ENCODE measurements around the gene STAG2.

DNA sequence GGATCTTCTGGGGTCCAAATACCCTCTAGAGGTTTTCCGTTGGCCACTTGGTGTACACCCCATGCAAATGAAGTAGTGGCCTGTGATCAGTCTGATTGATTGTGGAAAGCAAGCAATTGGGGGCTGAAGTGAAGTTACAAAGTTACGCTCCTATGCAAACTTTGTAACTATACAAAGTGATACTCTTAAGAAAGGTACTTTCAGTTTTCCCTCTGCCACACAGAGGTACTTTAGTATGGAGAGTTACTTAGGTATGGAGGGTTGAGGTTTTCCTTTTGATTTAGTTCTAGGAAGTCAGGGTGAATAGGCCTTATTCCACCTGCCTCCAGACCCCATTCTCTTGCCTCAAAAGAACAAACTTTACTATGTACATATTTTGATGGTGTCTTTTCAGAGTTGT is 28.7 kb downstream of the STAG2 start:
- TF ChIP-seq, protein P1, sequence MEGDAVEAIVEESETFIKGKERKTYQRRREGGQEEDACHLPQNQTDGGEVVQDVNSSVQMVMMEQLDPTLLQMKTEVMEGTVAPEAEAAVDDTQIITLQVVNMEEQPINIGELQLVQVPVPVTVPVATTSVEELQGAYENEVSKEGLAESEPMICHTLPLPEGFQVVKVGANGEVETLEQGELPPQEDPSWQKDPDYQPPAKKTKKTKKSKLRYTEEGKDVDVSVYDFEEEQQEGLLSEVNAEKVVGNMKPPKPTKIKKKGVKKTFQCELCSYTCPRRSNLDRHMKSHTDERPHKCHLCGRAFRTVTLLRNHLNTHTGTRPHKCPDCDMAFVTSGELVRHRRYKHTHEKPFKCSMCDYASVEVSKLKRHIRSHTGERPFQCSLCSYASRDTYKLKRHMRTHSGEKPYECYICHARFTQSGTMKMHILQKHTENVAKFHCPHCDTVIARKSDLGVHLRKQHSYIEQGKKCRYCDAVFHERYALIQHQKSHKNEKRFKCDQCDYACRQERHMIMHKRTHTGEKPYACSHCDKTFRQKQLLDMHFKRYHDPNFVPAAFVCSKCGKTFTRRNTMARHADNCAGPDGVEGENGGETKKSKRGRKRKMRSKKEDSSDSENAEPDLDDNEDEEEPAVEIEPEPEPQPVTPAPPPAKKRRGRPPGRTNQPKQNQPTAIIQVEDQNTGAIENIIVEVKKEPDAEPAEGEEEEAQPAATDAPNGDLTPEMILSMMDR (IDR thresholded peaks at IDR 0.05): no peak
- TF ChIP-seq EP300 (IDR thresholded peaks at IDR 0.05) (no peak), POLR2A (IDR thresholded peaks at IDR 0.05) (no peak)

Measured in upper lobe of left lung (tissue), 4 donors.